GM21381 (cell line): ENCODE measurements around the gene G6PC1.
"Not testable (repeated sequence)": the region's sequence is repeated elsewhere in the genome, so short reads cannot be mapped to it uniquely, and the experiment has no call there.

ENCODE experiments used
- ATAC-seq: cut with Tn5 transposase; IDR thresholded peaks from one replicate; pipeline ENCODE4 v1.9.1; 2021; ENCODE audit warnings: mild to moderate bottlenecking, moderate library complexity; ENCODE audit not compliant: unreplicated experiment

The G6PC1 gene

DNA sequence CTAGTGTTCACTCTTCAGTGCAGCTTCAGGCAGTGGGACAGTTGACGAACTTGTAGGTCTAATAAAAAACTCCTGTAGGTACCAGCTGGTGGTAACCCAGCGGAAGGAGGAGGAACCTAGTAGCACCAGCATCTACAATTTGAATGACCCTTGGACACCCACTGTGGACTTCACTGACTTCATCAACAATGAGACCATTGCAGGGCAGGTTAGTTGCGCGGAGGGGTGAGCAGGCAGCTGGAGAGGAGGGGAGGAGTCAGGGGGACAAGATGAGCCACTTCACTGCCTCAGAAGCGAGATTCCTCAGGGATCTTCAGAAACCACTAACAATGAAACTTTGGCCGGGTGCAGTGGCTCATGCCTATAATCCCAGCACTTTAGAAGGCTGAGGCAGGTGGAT is 27.3 kb upstream of the G6PC1 start:
- ATAC-seq: no peak

DNA sequence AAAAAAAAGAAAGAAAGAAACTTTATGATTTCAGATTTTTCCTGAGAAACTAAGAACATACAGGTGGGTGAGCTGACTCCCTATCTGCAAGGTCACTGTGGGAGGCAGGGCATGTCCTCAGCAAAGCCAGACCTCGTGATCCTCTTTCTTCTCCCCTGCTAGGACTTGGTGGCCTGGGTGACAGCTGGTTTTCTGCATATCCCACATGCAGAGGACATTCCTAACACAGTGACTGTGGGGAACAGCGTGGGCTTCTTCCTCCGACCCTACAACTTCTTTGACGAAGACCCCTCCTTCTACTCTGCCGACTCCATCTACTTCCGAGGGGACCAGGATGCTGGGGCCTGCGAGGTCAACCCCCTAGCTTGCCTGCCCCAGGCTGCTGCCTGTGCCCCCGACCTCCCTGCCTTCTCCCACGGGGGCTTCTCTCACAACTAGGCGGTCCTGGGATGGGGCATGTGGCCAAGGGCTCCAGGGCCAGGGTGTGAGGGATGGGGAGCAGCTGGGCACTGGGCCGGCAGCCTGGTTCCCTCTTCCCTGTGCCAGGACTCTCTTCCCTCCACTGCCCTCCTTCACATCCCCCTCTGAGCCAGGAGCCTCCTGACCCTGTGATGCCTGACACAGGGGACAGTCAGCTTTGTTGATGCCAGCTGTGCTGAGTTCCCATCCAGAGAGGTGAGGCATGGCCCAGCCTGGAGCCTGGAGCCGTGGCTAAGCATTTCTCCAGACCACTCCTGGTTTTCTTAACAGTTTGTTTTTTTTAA is 26.5 kb upstream of the G6PC1 start:
- not testable (repeated sequence) for ATAC-seq

DNA sequence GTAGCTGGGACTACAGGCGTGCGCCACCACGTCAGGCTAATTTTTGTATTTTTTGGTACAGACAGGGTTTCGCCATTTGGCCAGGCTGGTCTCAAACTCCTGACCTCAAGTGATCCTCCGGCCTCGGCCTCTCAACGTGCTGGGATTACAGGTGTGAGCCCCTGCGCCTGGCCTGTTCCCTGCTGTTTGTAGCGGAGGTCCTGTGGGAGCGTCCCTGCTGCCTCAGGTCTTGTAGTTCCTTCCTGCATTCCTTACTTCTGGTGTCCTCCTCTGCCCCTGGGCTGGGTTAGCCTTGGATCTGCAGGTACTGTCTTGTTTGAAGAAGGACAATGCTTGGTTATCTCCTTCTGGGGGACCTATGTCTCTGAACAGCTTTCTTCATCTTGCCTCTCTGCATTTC is 23.6 kb upstream of the G6PC1 start:
- no peak for ATAC-seq

DNA sequence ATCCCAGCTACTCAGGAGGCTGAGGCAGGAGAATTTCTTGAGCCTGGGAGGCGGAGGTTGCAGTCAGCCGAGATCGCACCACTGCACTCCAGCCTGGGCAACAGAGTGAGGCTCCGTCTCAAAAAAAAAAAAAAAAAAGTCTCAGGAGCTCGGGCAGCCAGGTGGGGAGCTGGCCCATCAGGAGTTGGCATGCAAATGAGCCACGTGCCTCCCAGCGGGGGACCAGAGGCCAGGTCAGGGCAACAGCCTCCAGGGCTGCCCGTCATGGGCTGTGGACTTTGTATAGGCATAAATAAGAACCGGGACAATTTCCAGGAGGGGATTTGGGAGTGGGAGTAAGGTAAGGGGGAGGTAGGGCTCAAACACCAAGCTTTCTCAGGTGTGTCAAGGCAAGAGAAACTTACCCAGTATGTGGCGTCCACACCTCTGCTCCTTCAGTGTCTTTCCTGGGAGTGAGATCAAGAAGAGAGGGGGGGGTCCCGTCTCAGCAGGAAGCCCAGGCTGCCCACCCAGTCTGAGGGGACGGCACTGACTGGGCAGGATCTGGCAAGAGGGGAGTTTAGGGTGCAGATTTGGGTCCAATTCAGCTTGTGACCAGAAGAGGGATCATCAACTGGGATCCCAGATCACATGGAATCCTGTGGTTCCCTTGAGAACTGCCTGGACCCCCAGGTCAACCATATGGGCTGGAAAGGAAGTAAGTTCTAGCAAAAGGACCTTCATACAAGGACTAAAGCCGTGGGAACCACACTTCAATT is 22.3 kb upstream of the G6PC1 start:
- ATAC-seq: no peak

DNA sequence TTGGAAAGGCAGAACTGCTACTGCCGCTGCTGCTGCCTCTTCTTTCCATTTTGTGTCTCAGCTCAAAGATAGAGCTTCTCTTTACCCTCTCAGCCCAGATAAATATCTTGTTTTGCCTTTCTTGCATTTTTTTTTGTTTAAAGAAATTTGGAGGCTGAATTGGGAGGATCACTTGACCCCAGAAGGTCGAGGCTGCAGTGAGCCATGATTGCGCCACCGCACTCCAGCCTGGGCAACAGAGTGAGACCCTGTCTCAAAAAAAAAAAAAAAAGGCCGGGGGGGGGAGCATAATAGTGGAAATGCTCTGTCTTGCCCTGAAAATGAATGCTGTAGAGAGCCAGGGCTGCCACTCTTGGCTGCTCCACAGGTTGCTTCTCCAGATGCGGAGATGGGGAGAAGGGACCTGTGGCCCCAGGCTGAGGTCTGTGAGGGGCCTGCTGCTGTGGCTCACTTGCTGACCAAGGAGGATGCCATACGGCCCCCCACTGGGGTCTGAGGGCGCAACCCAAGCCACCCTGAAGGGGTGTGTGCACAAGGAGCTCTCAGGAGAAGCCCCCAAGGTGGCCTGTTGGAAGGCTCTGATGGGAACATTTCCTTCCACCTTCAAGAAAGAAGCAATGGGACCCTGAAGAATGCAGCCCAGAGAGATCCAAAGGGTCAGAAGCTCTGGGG is 21.5 kb upstream of the G6PC1 start:
- ATAC-seq: no peak

DNA sequence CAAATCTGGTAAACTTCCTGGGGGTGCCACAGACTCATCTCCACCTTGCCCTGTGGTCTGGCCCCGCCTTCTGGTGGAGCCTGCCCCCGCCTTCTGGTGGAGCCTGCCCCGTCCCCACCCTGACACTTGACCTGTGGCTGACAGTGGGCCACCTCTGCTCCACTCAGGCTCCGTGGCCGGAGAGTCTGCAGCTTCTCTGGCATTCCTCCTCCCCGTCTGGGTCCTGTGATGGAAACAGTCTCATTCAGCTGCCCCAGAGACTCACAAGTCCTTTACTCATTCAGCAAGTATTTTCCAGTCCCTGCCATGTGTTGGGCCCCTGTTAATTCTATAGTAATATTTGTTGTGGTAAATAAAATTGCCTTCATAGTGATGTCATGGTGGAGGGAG is 21.0 kb upstream of the G6PC1 start:
- ATAC-seq: no peak

DNA sequence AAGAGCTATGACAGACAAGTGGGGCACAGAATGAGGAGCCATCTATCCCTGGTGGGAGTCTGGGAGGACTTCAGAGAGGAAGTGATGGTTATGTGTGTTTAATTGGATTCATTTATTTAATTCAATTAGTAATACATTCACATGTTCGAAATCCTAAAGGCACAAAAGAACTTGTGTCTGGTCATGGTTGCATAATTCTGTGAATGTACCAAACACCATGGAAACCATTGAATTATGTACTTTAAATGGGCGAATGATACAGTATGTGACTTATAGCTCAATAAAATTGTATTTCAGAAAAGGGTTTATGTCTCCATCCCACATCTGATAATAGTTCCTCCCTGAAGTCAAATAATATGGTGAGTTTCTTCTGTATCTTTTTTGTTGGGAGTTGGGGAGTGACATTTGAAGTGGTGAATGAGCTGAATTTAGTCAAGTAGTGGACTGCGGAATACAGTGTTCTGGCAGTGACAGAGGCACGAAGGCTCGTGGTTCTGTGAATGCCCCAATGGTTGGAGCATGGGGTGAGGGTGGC is 19.8 kb upstream of the G6PC1 start:
- ATAC-seq: no peak

DNA sequence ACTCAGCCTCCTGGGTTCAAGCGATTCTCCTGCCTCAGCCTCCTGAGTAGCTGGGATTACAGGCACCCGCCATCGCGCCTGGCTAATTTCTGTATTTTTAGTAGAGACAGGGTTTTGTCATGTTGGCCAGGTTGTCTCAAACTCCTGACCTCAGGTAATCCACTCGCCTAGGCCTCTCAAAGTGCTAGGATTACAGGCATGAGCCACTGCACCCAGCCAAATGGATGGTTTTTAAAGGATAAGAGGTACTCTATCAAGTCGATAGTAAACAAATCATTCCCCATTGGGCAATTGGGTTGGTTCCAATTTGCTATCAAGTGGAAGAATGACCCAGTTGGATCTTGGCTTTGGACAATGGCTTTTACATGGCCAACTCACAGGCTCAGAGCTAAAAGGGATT is 18.9 kb upstream of the G6PC1 start:
- not testable (repeated sequence) for ATAC-seq

DNA sequence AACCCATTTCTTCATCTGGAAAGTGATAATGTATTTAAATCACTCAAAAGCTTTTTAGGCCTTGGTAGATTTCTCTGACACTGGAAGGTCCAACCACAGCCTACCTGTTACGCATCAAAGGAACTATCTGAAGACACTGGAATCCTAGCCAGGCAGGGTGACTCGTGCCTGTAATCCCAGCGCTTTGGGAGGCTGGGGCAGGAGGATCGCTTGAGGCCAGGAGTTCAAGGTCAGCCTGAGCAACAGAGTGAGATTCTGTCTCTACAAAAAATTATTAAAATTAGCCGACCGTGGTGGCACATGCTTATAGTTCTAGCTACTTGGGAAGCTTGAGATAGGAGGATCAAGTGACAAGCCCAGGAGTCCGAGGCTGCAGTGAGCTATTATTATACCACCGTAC is 18.4 kb upstream of the G6PC1 start:
- ATAC-seq: no peak

DNA sequence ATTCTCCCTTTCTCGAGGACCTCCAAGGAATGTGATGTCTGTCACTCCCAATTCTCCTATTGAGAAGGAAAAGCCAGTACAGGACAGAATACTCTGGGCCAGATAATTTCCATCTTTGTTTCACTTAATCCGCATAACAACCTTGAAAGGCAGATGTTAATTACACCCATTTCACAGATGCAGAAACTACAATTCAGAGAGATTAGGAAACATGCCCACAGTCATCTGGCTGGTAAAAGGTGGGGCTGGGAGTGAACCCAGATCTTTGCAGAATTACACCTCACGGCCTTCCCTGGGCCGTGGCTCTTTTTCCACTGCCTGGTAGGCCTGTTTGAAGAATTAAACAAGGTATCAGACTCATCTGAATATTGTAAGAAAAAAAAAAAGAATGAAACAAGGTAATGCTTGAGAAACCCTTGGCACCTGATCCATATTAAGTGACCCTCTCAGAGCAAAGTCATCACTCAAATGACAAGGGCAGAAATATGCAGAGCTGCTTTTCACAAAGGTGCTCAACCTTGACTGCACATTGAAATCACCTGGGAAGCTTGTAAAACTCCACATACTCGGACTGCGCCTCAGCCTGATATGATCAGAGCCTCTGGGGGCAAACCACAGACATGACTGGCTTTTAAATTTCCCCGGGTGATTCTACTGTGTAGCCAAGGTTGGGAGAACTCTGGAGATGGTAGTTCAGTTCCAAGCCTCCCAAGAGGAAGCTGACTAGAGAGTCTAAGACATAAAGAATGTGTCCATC is 16.6 kb upstream of the G6PC1 start:
- ATAC-seq: no peak

DNA sequence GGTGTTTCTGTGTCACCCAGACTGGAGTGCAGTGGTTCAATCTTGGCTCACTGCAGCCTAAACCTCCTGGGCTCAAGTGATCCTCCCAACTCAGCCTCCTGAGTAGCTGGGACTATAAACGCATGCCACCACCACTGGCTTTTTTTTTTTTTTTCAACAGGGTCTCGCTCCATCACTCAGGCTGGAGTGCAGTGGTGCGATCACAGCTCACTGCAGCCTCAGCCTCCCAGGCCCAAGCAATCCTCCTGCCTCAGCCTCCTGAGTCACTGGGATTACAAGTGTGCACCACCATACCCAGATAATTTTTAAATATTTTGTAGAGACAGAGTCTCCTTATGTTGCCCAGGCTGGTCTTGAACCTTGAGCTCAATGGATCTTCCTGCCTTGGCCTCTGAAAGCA is 14.8 kb upstream of the G6PC1 start:
- ATAC-seq: not testable (repeated sequence)

DNA sequence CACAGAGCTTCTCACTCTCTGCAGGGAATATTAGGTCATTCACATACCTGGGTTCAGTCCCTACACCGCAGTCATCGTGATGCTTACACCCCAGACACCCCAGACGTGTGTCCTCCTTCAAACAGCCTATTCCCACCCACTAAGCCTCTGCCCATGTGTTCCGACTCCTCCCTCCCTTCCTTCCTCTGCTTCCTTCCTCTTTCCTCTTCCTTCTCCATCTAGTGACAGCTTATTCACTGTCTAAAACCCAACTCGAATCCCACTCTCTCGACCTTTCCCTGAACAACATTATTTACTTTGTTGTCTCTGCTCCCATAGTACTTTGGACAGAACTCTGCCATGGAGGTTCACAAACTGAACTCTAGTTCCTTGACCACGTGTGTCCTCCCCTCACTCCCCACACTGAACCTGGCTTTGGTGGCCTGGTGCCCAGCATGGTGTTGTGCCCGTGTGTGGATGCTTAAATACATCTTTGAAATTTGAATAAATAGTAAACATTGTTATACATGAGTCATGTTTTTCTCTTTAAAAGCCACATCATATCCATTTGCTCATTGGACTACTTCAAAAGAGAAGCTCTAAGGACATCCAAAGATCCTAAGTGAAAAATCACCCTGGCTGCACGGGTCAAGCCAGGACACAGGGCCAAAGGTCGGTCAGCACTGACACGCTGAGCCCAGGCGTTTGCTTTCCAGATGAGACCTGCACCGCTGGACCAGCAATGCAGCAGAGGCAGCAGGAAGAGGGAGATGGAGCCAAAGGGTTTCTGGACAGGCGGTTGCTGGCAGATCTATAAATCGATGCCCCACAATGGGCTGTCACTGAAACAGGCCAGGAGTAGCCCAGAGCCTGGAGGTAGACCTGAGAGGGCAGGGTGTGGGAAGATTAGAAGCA is 14.1 kb upstream of the G6PC1 start:
- no peak for ATAC-seq

DNA sequence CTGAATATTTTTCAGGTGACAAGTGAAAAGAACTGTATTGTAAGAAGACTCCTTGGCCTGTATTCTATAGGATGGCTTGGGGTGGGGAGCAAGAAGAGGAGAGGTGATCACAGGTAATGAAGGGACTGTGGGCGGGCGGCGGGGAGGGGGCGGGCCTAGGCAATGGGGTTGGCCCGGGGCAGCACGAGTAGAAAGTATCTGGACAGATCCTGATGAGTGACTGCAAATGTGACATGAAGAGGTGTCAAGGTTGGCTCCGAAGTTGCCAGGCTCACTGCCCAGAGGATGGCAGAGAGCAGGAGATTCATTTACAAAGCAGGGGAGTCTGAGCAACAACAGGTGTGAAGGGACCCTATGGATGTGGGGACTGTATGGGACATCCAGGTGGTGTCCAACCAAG is 10.8 kb upstream of the G6PC1 start:
- ATAC-seq: no peak

DNA sequence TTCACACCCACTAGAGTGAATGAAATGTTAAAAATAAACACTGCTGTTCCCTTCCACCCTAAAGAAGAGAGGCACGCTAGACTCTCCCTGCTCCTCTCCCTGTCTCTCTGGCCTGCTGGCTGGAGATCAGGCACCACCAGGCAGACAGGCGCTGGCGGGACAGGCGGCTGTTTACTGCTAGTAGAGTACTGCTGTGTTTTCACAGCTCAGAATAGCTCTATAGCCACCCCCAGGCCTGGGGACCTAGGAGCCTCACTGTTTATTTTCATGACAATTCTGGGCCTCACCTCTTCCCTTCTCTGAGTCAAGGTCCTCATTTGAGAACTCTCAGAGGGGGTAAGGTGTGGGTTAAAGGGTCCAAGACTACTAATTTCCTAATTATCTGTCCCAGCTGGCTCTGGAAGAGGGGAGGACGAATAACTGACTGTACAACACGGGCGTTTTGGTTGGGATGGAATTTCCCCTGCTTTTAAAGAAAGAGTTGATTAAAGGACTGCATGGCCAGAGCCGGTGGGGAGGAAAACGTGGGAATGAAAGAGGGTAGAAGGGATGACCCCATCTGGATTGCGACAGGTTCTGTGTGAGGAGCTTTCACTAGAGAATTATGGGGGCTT is 9.0 kb upstream of the G6PC1 start:
- ATAC-seq: no peak

DNA sequence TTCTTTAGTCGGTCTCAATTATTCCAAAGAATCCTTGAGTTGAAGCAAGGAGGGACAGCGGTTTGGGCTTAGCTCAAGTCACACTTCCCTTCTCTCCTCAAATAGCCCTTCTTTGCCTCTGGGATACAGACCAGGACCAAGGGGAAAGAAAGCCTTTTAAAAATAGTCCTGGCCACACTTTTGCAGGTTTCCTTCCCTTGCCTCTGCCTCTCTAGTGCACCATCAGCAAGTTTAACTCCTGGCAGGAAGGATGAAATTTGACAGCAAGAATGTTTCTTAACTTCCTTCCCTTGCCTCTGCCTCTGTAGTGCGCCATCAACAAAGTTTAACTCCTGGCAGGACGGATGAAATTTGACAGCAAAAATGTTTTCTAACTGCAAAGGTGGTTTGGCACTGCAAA is 7.2 kb upstream of the G6PC1 start:
- ATAC-seq: no peak

DNA sequence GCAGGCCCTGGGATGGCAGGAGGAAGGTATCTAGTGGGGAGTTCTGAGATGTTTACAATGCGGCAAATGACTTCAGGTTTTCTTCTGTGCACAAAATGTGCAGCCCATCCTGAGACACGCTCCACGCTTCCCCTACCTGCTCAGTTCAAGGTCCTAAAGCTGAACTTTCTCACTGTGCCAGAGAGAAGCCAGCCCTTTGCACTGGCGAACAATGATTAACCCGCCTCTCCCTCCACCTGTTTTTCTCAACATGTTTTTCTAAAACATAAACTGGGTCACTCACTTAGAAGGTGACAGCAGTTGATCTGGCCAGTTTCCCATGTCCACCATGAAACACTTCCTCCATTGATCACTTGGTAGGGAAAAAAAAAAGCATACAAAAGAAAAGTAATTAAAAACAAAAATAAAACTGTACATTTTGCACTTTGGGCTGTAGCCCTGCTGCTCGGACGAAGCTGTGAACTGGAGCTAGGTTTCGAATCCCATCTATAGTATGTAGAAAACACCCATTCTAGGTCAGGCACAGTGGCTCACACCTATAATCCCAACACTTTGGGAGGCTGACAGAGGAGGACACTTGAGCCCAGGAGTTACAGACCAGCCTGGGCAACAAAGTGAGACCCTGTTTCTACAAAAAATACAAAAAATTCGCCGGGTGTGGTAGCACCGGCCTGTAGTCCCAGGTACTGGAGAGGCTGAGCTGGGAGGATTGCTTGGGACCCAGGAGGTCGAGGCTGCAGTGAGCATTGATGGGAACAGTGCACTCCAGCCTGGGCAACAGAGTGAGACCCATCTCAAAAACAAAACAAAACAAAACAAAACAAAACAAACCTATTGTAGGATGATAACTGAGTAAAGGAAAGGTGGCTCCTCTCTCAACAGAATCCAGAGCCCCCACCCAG is 6.1 kb upstream of the G6PC1 start:
- no peak for ATAC-seq

DNA sequence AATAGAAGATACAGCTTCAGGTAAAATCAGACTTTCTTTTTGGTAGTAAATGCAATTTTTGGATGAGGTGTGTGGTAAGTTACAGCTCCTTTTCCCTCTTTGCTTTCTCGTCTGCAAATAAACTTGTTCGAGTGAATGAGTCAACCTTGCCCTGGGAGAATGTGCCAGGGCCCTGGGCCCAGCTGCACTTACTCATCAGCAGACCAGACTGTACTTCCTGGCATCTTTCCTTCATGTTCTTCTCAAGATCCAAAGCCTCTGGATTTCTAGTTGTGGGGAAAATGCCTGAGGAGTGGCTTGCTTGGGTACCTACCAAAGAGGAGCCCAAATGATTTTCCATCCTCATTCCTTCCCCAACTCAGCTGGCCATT is 5.4 kb upstream of the G6PC1 start:
- no peak for ATAC-seq

DNA sequence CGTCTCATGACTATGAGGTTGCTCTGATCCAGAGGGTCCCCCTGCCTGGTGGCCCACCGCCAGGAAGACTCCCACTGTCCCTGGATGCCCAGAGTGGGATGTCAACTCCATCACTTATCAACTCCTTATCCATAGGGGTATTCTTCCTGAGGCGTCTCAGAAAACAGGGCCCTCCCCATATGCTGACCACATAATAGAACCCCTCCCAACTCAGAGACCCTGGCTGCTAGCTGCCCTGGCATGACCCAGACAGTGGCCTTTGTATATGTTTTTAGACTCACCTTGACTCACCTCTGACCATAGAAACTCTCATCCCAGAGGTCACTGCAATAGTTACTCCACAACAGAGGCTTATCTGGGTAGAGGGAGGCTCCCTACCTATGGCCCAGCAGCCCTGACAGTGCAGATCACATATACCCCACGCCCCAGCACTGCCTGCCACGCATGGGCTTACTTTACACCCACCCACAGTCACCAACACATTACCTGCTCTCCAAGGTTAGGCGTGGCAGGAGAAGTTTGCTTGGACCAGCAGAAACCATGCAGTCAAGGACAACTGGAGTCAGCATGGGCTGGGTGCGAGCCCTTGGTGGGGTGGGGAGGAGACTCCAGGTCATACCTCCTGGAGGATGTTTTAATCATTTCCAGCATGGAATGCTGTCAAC is 2.3 kb upstream of the G6PC1 start:
- no peak for ATAC-seq
